PC-9 (cell line): Measurements from ENCODE around the gene OR5K3. TPM values are rescaled to one million over a fixed set of nuclear protein-coding genes. Genes with fewer than 3 reads are reported as not detected.

Experiments used
- BruUV-seq: library from RNA; stranded (reverse); fragments of 400-500 nt; replicated peaks from 2 replicates; lab custom pipeline; 2021; lab: Mats Ljungman, UMichigan
- CTCF ChIA-PET: fragments of 300-600 bp; sonication (Branson Sonifier 250); formaldehyde crosslinking; loops from one replicate; lab custom pipeline; 2022; ENCODE audit warnings: antibody characterized with exemption; lab: Charles Lee
- POLR2A ChIA-PET: fragments of 300-600 bp; sonication (Branson Sonifier 250); formaldehyde crosslinking; loops from one replicate; lab custom pipeline; 2022; ENCODE audit warnings: antibody characterized with exemption; ENCODE audit not compliant: unreplicated experiment; lab: Charles Lee
- DNase-seq, 2 experiments: peaks; one replicate each; pipeline versions ENCODE4 v3.0.0 to v3.0.0-alpha.2; 2015 to 2022; ENCODE audit warnings: mixed read lengths in 1 of 2
- H2AFZ ChIP-seq: fragments of 200-600 bp; sonication (generic); 2 replicates; pipeline ENCODE4 v1.8.1; 2017; ENCODE audit warnings: antibody characterized with exemption
- H3F3A ChIP-seq: fragments of 200-600 bp; sonication (generic); 2 replicates; pipeline ENCODE4 v1.8.1; 2017; ENCODE audit warnings: antibody characterized with exemption, mild to moderate bottlenecking, low read depth; ENCODE audit not compliant: insufficient read depth
- H3K27ac ChIP-seq: fragments of 200-600 bp; sonication (generic); 2 replicates; pipeline ENCODE4 v1.6.1; 2016; ENCODE audit warnings: mixed run types
- H3K27me3 ChIP-seq: fragments of 200-600 bp; sonication (generic); 2 replicates; pipeline ENCODE4 v1.6.1; 2016; ENCODE audit warnings: low read depth, mixed run types; ENCODE audit not compliant: insufficient read depth
- H3K36me3 ChIP-seq: fragments of 200-600 bp; sonication (generic); 2 replicates; pipeline ENCODE4 v1.6.1; 2016; ENCODE audit warnings: low read depth, mixed run types
- H3K4me1 ChIP-seq: fragments of 200-600 bp; sonication (generic); replicated peaks from 2 replicates; pipeline ENCODE4 v1.6.1; 2016; ENCODE audit warnings: mixed run types; ENCODE audit not compliant: insufficient read depth
- H3K4me2 ChIP-seq: fragments of 200-600 bp; sonication (generic); 2 replicates; pipeline ENCODE4 v1.6.1; 2017; ENCODE audit warnings: mixed run types
- H3K4me3 ChIP-seq: fragments of 200-600 bp; sonication (generic); 2 replicates; pipeline ENCODE4 v1.6.1; 2016; ENCODE audit warnings: mixed run types
- H3K79me2 ChIP-seq: fragments of 200-600 bp; sonication (generic); 2 replicates; pipeline ENCODE4 v1.6.1; 2017; ENCODE audit warnings: low read depth, mixed run types
- H3K9me2 ChIP-seq: fragments of 200-600 bp; sonication (generic); 2 replicates; pipeline ENCODE4 v1.8.1; 2017; ENCODE audit warnings: mild to moderate bottlenecking; ENCODE audit not compliant: insufficient read depth
- H3K9me3 ChIP-seq: fragments of 200-600 bp; sonication (generic); 2 replicates; pipeline ENCODE4 v1.8.1; 2016; ENCODE audit warnings: low read depth; ENCODE audit not compliant: insufficient read depth
- H4K20me1 ChIP-seq: fragments of 200-600 bp; sonication (generic); 2 replicates; pipeline ENCODE4 v1.8.1; 2017; ENCODE audit not compliant: insufficient read depth
- EZH2 ChIP-seq: fragments of 200-600 bp; sonication (generic); IDR thresholded peaks from 2 replicates; pipeline ENCODE4 v1.8.0; 2017; ENCODE audit warnings: antibody characterized with exemption, low read depth
- intact Hi-C: fragments of 100-400 bp; cut with micrococcal nuclease; formaldehyde crosslinking; loops from one replicate; pipeline ENCODE4 v1.10.0; 2022; ENCODE audit not compliant: unreplicated experiment
- total RNA-seq: library from RNA; stranded (reverse); gene quantifications from 2 replicates; pipeline ENCODE4 v1.2.3, GENCODE V29; 2021
- TF ChIP-seq, protein P1 (sequence below): fragments of 200-600 bp; sonication (generic); conservative IDR thresholded peaks from 2 replicates; pipeline ENCODE4 v1.6.1; 2017; ENCODE audit warnings: mixed run types, antibody characterized with exemption, mild to moderate bottlenecking, moderate library complexity

OR5K3 gene
- total RNA-seq, 1 experiment from 2014 or later = not detected

DNA sequence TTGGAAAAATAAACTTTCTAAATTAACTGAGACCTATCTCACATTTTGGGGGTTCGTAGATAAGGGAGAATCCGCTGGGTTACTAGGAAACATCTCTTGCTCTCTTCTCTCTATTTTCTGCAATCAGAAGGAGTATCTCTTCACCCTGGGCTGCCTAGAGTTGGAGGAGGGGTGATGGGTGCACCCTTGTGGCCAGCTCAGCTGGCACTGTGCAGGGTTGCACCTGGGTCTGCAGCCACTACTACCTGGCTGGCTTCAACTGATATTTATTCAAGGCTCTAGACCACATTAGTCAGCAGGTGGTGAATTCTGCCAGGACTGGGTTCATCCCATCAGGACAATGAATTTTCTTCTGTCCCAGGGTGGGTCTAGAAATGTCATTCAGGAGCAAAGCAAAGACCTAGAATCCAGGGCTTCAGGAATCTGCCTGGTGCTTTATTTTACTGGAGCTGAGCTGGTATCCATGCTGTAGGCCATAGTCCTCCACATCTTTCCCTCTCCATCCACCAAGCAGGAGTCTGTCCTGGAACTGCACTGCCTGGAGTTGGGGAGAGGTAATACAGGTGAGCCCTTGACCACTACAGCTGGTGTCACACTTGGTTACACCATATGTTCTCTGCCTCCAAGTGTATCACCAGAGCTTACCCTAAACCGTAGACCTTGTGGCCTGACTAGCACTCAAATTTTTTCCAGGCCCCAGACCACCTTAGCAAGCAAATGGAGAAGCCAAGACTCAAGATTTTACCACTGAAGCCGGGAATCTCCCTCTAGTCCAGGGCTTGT lies 22.8 kb upstream of the OR5K3 start:
- POLR2A ChIA-PET = no interaction called here
- TF ChIP-seq, protein P1, sequence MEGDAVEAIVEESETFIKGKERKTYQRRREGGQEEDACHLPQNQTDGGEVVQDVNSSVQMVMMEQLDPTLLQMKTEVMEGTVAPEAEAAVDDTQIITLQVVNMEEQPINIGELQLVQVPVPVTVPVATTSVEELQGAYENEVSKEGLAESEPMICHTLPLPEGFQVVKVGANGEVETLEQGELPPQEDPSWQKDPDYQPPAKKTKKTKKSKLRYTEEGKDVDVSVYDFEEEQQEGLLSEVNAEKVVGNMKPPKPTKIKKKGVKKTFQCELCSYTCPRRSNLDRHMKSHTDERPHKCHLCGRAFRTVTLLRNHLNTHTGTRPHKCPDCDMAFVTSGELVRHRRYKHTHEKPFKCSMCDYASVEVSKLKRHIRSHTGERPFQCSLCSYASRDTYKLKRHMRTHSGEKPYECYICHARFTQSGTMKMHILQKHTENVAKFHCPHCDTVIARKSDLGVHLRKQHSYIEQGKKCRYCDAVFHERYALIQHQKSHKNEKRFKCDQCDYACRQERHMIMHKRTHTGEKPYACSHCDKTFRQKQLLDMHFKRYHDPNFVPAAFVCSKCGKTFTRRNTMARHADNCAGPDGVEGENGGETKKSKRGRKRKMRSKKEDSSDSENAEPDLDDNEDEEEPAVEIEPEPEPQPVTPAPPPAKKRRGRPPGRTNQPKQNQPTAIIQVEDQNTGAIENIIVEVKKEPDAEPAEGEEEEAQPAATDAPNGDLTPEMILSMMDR = no peak
- no peak for TF ChIP-seq EZH2
- H3K27me3 ChIP-seq = no peaks in the 10 kb centered on the region
- H3K4me1 ChIP-seq = no peaks in the 10 kb centered on the region
- H3K9me2 ChIP-seq = no peaks in the 10 kb centered on the region
- CTCF ChIA-PET = no interaction called here
- no peak overlapping the region for H3K27ac ChIP-seq
- H3K79me2 ChIP-seq = no peaks in the 10 kb centered on the region
- no peaks in the 10 kb centered on the region for H3K36me3 ChIP-seq
- intact Hi-C loops = no loop called here
- no peaks in the 10 kb centered on the region for H4K20me1 ChIP-seq
- DNase-seq = no peak
- BruUV-seq = no TSS peak
- H2AFZ ChIP-seq = no peak overlapping the region
- H3K4me3 ChIP-seq = no peak overlapping the region
- no peak overlapping the region for H3K4me2 ChIP-seq
- H3K9me3 ChIP-seq = no peaks in the 10 kb centered on the region
- no peaks in the 10 kb centered on the region for H3F3A ChIP-seq

DNA sequence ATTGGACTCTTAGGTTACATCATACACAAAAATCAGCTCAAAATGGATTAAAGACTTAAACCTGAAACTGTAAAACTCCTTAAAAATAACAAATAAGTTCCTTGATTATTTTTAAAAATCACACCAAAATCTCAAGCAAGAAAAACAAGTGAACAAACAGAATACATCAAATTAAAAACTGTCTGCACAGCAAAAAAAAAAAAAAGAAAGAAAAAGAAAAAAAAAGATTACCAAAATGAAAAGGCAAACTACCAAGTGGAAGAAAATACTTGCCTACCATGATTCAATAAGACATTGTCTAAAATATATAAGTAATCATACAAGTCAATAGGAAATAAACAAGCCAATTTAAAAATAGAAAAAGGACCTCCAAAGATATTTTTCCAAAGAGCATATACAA lies 19.3 kb upstream of the OR5K3 start:
- CTCF ChIA-PET = no interaction called here
- no peak overlapping the region for H3K4me2 ChIP-seq
- H3K9me3 ChIP-seq = no peaks in the 10 kb centered on the region

DNA sequence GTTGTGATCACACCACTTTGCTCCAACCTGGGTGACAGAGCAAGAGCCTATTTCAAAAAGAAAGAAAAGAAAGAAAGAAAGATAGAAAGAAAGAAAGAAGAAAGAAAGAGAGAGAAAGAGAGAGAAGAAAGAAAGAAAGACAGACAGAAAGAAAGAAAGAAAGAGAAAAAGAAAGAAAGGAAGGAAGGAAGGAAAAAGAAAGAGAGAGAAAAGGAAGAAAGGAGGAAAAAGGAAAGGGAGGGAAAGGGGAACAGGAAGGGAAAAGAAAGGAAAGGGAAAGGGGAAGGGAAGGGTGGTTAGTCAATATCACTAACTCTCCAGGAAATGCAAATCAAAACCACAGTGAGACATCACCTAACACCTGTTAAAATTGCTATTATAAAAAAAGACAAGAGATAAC lies 18.6 kb upstream of the OR5K3 start:
- H3K4me2 ChIP-seq = no peak overlapping the region
- no peaks in the 10 kb centered on the region for H3K36me3 ChIP-seq
- no peaks in the 10 kb centered on the region for H3K9me2 ChIP-seq
- no TSS peak for BruUV-seq
- H3K4me1 ChIP-seq = no peaks in the 10 kb centered on the region
- H3K9me3 ChIP-seq = no peaks in the 10 kb centered on the region
- no peaks in the 10 kb centered on the region for H3K27me3 ChIP-seq
- ChIA-PET POLR2A (no interaction called here), CTCF (no interaction called here)
- no peaks in the 10 kb centered on the region for H3F3A ChIP-seq
- H3K4me3 ChIP-seq = no peak overlapping the region
- no peak overlapping the region for H3K27ac ChIP-seq
- no peaks in the 10 kb centered on the region for H4K20me1 ChIP-seq
- TF ChIP-seq, protein P1 = no peak
- TF ChIP-seq EZH2 = no peak
- DNase-seq = no peak
- intact Hi-C loops = no loop called here
- H2AFZ ChIP-seq = no peak overlapping the region
- H3K79me2 ChIP-seq = no peaks in the 10 kb centered on the region

More for the DNA sequence above, 19.3 kb upstream of the OR5K3 start:
- Histone ChIP-seq H3K4me3 (no peak overlapping the region), H3K79me2 (no peaks in the 10 kb centered on the region), H2AFZ (no peak overlapping the region), H3K27ac (no peak overlapping the region), H3F3A (no peaks in the 10 kb centered on the region), H4K20me1 (no peaks in the 10 kb centered on the region), H3K9me2 (no peaks in the 10 kb centered on the region), H3K27me3 (no peaks in the 10 kb centered on the region), H3K4me1 (no peaks in the 10 kb centered on the region), H3K36me3 (no peaks in the 10 kb centered on the region)
- intact Hi-C loops = no loop called here
- POLR2A ChIA-PET = no interaction called here
- no peak for DNase-seq
- no TSS peak for BruUV-seq
- TF ChIP-seq EZH2 = no peak
- TF ChIP-seq, protein P1 = no peak
